HepG2 (cell line): ENCODE data around the gene NUP133. TPM values are rescaled to one million over a fixed set of nuclear protein-coding genes. Genes with fewer than 3 reads are reported as not detected.

Experiments used
- ARNTL ChIP-seq: sonication (generic); formaldehyde crosslinking; IDR thresholded peaks from 2 replicates; pipeline ENCODE4 v1.4.0; 2020; ENCODE audit warnings: mild to moderate bottlenecking, missing genetic modification reagents
- BRD4 ChIP-seq: sonication (generic); formaldehyde crosslinking; IDR thresholded peaks from 2 replicates; pipeline ENCODE4 v1.4.0; 2020; ENCODE audit warnings: missing genetic modification reagents
- ESRRA ChIP-seq: sonication (generic); formaldehyde crosslinking; IDR thresholded peaks from 2 replicates; pipeline ENCODE4 v1.5.1; 2020; ENCODE audit warnings: mild to moderate bottlenecking, low read depth, missing genetic modification reagents
- HIVEP1 ChIP-seq: sonication (generic); formaldehyde crosslinking; IDR thresholded peaks from 2 replicates; pipeline ENCODE4 v1.4.0; 2020; ENCODE audit warnings: mild to moderate bottlenecking, missing genetic modification reagents
- ISX ChIP-seq: sonication (generic); formaldehyde crosslinking; conservative IDR thresholded peaks from 2 replicates; pipeline ENCODE4 v1.5.0; 2020; ENCODE audit warnings: missing genetic modification reagents
- KAT8 ChIP-seq: IDR thresholded peaks from 2 replicates; pipeline ENCODE4 v1.6.1; 2016; ENCODE audit warnings: missing genetic modification reagents, missing compliant biosample characterization
- NBN ChIP-seq: fragments of 450-650 bp; conservative IDR thresholded peaks from 2 replicates; pipeline ENCODE4 v1.6.1; 2017
- NFYB ChIP-seq: sonication (generic); formaldehyde crosslinking; IDR thresholded peaks from 2 replicates; pipeline ENCODE4 v1.4.0; 2020; ENCODE audit warnings: missing genetic modification reagents
- NKX3-1 ChIP-seq: sonication (generic); formaldehyde crosslinking; IDR thresholded peaks from 2 replicates; pipeline ENCODE4 v1.5.0; 2020; ENCODE audit warnings: missing genetic modification reagents
- NR2F1 ChIP-seq, 2 experiments: fragments of 450-650 bp in 1 of 2; formaldehyde crosslinking in 1 of 2; IDR thresholded peaks; 2 replicates each; pipeline versions ENCODE4 v1.5.0 to v1.6.1; 2016 to 2020; ENCODE audit warnings: mild to moderate bottlenecking in 1 of 2, missing compliant biosample characterization in 1 of 2, missing genetic modification reagents in 1 of 2, moderate library complexity in 1 of 2
- SALL1 ChIP-seq: sonication (generic); formaldehyde crosslinking; IDR thresholded peaks from 2 replicates; pipeline ENCODE4 v1.8.0; 2022; ENCODE audit warnings: mild to moderate bottlenecking, missing genetic modification reagents
- SKI ChIP-seq: fragments of 450-650 bp; IDR thresholded peaks from one replicate; pipeline ENCODE4 v1.6.1; 2018; ENCODE audit warnings: mild to moderate bottlenecking; ENCODE audit not compliant: partially characterized antibody
- SMAD3 ChIP-seq: sonication (generic); formaldehyde crosslinking; IDR thresholded peaks from 2 replicates; pipeline ENCODE4 v1.4.0; 2020; ENCODE audit warnings: missing genetic modification reagents
- SMARCE1 ChIP-seq: fragments of 450-650 bp; IDR thresholded peaks from 2 replicates; pipeline ENCODE4 v1.6.1; 2017; ENCODE audit warnings: borderline replicate concordance
- U2AF2 ChIP-seq: fragments of 200-400 bp; formaldehyde crosslinking; IDR thresholded peaks from 2 replicates; pipeline ENCODE4 v1.6.1; 2017; ENCODE audit warnings: low read depth, mild to moderate bottlenecking, low read length
- ZFP37 ChIP-seq: sonication (generic); formaldehyde crosslinking; IDR thresholded peaks from 2 replicates; pipeline ENCODE4 v1.4.0; 2020; ENCODE audit warnings: missing genetic modification reagents, borderline replicate concordance
- ZFP62 ChIP-seq: sonication (generic); formaldehyde crosslinking; IDR thresholded peaks from 2 replicates; pipeline ENCODE4 v1.4.0; 2020; ENCODE audit warnings: missing genetic modification reagents
- ZNF512 ChIP-seq: sonication (generic); formaldehyde crosslinking; IDR thresholded peaks from 2 replicates; pipeline ENCODE4 v1.4.0; 2020; ENCODE audit warnings: mild to moderate bottlenecking, missing genetic modification reagents
- ZNF552 ChIP-seq: sonication (generic); formaldehyde crosslinking; IDR thresholded peaks from 2 replicates; pipeline ENCODE4 v1.9.0; 2022; ENCODE audit warnings: missing genetic modification reagents, mild to moderate bottlenecking, borderline replicate concordance
- ZNF556 ChIP-seq: sonication (generic); formaldehyde crosslinking; IDR thresholded peaks from 2 replicates; pipeline ENCODE4 v1.4.0; 2020; ENCODE audit warnings: mild to moderate bottlenecking, missing genetic modification reagents, borderline replicate concordance
- ZNF7 ChIP-seq: IDR thresholded peaks from 2 replicates; pipeline ENCODE4 v1.6.1; 2016; ENCODE audit warnings: missing biosample characterization, missing genetic modification reagents
- polyA plus RNA-seq, 8 experiments: library from polyadenylated mRNA; depleted of rRNA in 3 of 8; stranded (reverse) in 7 of 8; unstranded in 1 of 8; fragments of >200 nt; fragmentation: Illumina TruSeq in 4 of 8; extraction: Trizol in 4 of 8; gene quantifications; 2 replicates each; pipeline versions ENCODE4 v1.2.1 to v1.2.3, GENCODE V29; 2011 to 2016; ENCODE audit warnings: low read depth in 4 of 8, missing spikeins in 1 of 8, mixed read lengths in 1 of 8; ENCODE audit not compliant: insufficient read depth in 1 of 8
- total RNA-seq, 5 experiments: library from RNA; depleted of rRNA; stranded (reverse); fragments of >200 nt; fragmentation: Illumina TruSeq; extraction: Trizol; gene quantifications; 2 replicates each; pipeline ENCODE4 v1.2.3, GENCODE V29; 2016; ENCODE audit warnings: low read depth in 1 of 5
- TF ChIP-seq, protein P1 (sequence below): sonication (generic); formaldehyde crosslinking; IDR thresholded peaks from 2 replicates; pipeline ENCODE4 v1.5.0; 2020; ENCODE audit warnings: mild to moderate bottlenecking, missing genetic modification reagents
- TF ChIP-seq, protein P2 (sequence below): fragments of 450-650 bp; IDR thresholded peaks from 2 replicates; pipeline ENCODE4 v1.6.1; 2017; ENCODE audit warnings: mild to moderate bottlenecking
- TF ChIP-seq, protein P3 (sequence below): sonication (generic); formaldehyde crosslinking; IDR thresholded peaks from 2 replicates; pipeline ENCODE4 v1.4.0; 2020; ENCODE audit warnings: mild to moderate bottlenecking, missing genetic modification reagents
- TF ChIP-seq, protein P4 (sequence below): sonication (generic); formaldehyde crosslinking; IDR thresholded peaks from 2 replicates; pipeline ENCODE4 v1.8.0; 2022; ENCODE audit warnings: missing genetic modification reagents, mild to moderate bottlenecking, inconsistent platforms, borderline replicate concordance

NUP133 gene
- total and polyA plus RNA-seq, 2 of the 13 experiments (the other 11 are each of a cell fraction or from before 2014, with no cell fraction given): 17.7 to 45.6 TPM

DNA sequence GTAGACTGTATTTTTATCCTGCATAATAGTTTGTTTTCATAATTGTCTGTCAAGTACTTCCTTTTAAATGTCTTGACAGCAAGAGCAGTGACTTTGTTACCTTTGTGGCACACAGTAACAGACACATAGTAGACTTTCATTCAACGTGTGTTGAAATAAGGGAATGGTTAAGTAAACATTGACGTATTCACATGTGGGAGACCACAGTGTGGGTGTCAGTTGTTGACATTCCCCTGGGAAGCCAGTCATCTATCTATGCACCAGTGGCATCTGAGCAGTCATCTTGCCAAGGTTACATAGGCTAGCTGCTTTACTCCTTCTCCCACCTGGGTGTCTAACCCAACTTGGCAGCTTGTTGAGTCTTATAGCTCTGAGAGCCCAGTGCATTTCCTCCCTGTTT is 1.4 kb upstream of the NUP133 start (continued):
- peak; percentile 57; the same call in 1 of the 2 replicates for TF ChIP-seq ZNF556 (CRISPR knock-in tag)
- TF ChIP-seq, protein P1, sequence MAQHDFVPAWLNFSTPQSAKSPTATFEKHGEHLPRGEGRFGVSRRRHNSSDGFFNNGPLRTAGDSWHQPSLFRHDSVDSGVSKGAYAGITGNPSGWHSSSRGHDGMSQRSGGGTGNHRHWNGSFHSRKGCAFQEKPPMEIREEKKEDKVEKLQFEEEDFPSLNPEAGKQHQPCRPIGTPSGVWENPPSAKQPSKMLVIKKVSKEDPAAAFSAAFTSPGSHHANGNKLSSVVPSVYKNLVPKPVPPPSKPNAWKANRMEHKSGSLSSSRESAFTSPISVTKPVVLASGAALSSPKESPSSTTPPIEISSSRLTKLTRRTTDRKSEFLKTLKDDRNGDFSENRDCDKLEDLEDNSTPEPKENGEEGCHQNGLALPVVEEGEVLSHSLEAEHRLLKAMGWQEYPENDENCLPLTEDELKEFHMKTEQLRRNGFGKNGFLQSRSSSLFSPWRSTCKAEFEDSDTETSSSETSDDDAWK (CRISPR knock-in tag): no peak
- TF ChIP-seq, protein P2, sequence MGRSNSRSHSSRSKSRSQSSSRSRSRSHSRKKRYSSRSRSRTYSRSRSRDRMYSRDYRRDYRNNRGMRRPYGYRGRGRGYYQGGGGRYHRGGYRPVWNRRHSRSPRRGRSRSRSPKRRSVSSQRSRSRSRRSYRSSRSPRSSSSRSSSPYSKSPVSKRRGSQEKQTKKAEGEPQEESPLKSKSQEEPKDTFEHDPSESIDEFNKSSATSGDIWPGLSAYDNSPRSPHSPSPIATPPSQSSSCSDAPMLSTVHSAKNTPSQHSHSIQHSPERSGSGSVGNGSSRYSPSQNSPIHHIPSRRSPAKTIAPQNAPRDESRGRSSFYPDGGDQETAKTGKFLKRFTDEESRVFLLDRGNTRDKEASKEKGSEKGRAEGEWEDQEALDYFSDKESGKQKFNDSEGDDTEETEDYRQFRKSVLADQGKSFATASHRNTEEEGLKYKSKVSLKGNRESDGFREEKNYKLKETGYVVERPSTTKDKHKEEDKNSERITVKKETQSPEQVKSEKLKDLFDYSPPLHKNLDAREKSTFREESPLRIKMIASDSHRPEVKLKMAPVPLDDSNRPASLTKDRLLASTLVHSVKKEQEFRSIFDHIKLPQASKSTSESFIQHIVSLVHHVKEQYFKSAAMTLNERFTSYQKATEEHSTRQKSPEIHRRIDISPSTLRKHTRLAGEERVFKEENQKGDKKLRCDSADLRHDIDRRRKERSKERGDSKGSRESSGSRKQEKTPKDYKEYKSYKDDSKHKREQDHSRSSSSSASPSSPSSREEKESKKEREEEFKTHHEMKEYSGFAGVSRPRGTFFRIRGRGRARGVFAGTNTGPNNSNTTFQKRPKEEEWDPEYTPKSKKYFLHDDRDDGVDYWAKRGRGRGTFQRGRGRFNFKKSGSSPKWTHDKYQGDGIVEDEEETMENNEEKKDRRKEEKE: no peak
- TF ChIP-seq SKI: peak; percentile 84
- no peak for TF ChIP-seq SMARCE1
- no peak for TF ChIP-seq ZFP37 (CRISPR knock-in tag)
- no peak for TF ChIP-seq BRD4
- TF ChIP-seq, protein P3, sequence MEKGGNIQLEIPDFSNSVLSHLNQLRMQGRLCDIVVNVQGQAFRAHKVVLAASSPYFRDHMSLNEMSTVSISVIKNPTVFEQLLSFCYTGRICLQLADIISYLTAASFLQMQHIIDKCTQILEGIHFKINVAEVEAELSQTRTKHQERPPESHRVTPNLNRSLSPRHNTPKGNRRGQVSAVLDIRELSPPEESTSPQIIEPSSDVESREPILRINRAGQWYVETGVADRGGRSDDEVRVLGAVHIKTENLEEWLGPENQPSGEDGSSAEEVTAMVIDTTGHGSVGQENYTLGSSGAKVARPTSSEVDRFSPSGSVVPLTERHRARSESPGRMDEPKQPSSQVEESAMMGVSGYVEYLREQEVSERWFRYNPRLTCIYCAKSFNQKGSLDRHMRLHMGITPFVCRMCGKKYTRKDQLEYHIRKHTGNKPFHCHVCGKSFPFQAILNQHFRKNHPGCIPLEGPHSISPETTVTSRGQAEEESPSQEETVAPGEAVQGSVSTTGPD (CRISPR knock-in tag): no peak
- no peak for TF ChIP-seq HIVEP1 (CRISPR knock-in tag)
- no peak for TF ChIP-seq U2AF2
- TF ChIP-seq NR2F1 (CRISPR knock-in tag; IDR thresholded peaks at IDR 0.05): no peak
- no peak for TF ChIP-seq ISX (CRISPR knock-in tag)
- TF ChIP-seq, protein P4, sequence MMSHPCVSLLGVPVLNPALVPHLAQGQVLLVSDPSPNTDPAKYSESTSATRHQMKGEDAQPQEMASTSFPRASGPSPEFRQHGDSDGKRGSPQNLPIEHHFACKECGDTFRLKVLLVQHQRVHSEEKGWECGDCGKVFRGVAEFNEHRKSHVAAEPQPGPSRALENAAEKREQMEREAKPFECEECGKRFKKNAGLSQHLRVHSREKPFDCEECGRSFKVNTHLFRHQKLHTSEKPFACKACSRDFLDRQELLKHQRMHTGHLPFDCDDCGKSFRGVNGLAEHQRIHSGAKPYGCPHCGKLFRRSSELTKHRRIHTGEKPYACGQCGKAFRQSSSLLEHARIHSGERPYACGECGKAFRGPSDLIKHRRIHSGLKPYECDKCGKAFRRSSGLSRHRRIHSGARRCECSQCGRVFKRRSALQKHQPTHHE (CRISPR knock-in tag): no peak
- no peak for TF ChIP-seq ESRRA (CRISPR knock-in tag)
- no peak for TF ChIP-seq ZFP62 (CRISPR knock-in tag)
- TF ChIP-seq KAT8 (CRISPR knock-in tag): peak; percentile 74
- TF ChIP-seq ZNF512 (CRISPR knock-in tag): no peak
- TF ChIP-seq ARNTL (CRISPR knock-in tag): 0 out of 2 replicates have a peak, but pooled peaks have one; percentile 38
- no peak for TF ChIP-seq NBN
- no peak for TF ChIP-seq NKX3-1 (CRISPR knock-in tag)
- no peak for TF ChIP-seq ZNF7 (CRISPR knock-in tag)
- TF ChIP-seq SALL1 (CRISPR knock-in tag): peak; percentile 22; the same call in 1 of the 2 replicates
- no peak; the same call in 1 of the 2 replicates for TF ChIP-seq SMAD3 (CRISPR knock-in tag)
- TF ChIP-seq ZNF552: no peak
- TF ChIP-seq NFYB (CRISPR knock-in tag): no peak
